Right atrium auricular region (tissue), 2 donors: ENCODE measurements around the gene VTN. TPM values are rescaled to one million over a fixed set of nuclear protein-coding genes. Genes with fewer than 3 reads are reported as not detected.

Experiments
- DNase-seq: peaks from one replicate; pipeline ENCODE4 v3.0.0-alpha.2; 2019; ENCODE audit warnings: low spot score
- H3K27ac ChIP-seq, 2 donors: fragments of 200-600 bp; sonication (generic); 1 replicate in 1 of 2; 2 replicates in 1 of 2; pipeline ENCODE4 v1.5.1; 2016 to 2019
- H3K27me3 ChIP-seq, 2 donors: fragments of 200-600 bp; sonication (generic); one replicate each; pipeline versions ENCODE4 v1.5.1 to v1.6.0; 2017 to 2019
- H3K36me3 ChIP-seq: fragments of 200-600 bp; sonication (generic); one replicate; pipeline ENCODE4 v1.5.1; 2016
- H3K4me1 ChIP-seq, 2 donors: fragments of 200-600 bp; sonication (generic); one replicate each; pipeline versions ENCODE4 v1.5.1 to v1.6.0; 2017 to 2019
- H3K4me3 ChIP-seq, 2 donors: fragments of 200-600 bp; sonication (generic); 1 replicate in 1 of 2; 2 replicates in 1 of 2; pipeline ENCODE4 v1.5.1; 2017 to 2019; ENCODE audit warnings: mild to moderate bottlenecking in 1 of 2, moderate library complexity in 1 of 2
- H3K9me3 ChIP-seq, 2 donors: fragments of 200-600 bp; sonication (generic); one replicate each; pipeline ENCODE4 v1.5.1; 2019
- CTCF ChIP-seq, 2 donors: fragments of 200-600 bp; sonication (generic); IDR thresholded peaks; one replicate each; pipeline ENCODE4 v1.5.1; 2019; ENCODE audit warnings: antibody characterized with exemption in 2 of 2
- total RNA-seq, 2 donors: library from RNA; depleted of rRNA; stranded (reverse); fragments of >200 nt; gene quantifications; one replicate each; pipeline ENCODE4 v1.1.0, GENCODE V29; 2016

Gene VTN
- total RNA-seq, 2 donors from 2014 or later = 5.4 to 86.7 TPM

GRCh38 chr17:28407974-28408306, 37.8 kb upstream of the VTN start:
- DNase-seq = no peak
- Histone ChIP-seq H3K4me3 (no peak overlapping the region), H3K9me3 (no peaks in the 10 kb centered on the region), H3K27me3 (no peaks in the 10 kb centered on the region), H3K36me3 (no peaks in the 10 kb centered on the region), H3K4me1 (peaks cover 0 to 22% of the 10 kb centered on the region in 2 donors), H3K27ac (no peak overlapping the region)
- TF ChIP-seq CTCF (IDR thresholded peaks at IDR 0.05) = no peak

- Histone ChIP-seq H3K4me1 (peaks cover 0 to 22% of the 10 kb centered on the region in 2 donors), H3K4me3 (no peak overlapping the region), H3K36me3 (no peaks in the 10 kb centered on the region), H3K27me3 (no peaks in the 10 kb centered on the region), H3K9me3 (no peaks in the 10 kb centered on the region), H3K27ac (no peak overlapping the region)
- no peak for TF ChIP-seq CTCF (IDR thresholded peaks at IDR 0.05)
- no peak for DNase-seq
Observed at GRCh38 chr17:28407130-28407973, 37.2 kb upstream of the VTN start.

- TF ChIP-seq CTCF (IDR thresholded peaks at IDR 0.05) = no peak
- no peaks in the 10 kb centered on the region for H3K27me3 ChIP-seq
- peak overlapping the region; percentile 19 to 58 for H3K27ac ChIP-seq
- no peaks in the 10 kb centered on the region for H3K36me3 ChIP-seq
- H3K4me1 ChIP-seq = peaks cover 0 to 22% of the 10 kb centered on the region in 2 donors
- DNase-seq = no peak
- no peaks in the 10 kb centered on the region for H3K9me3 ChIP-seq
- H3K4me3 ChIP-seq = peak overlapping the region; percentile 62 to 71
Observed at GRCh38 chr17:28406473-28406814, 36.3 kb upstream of the VTN start.

- no peak for DNase-seq
- Histone ChIP-seq H3K27ac (peak within 1 kb of the TSS; percentile 19 to 58), H3K9me3 (no peaks in the 10 kb centered on the region), H3K36me3 (peaks cover 2% of the 10 kb centered on the region), H3K4me3 (peak within 1 kb of the TSS; percentile 62 to 71), H3K4me1 (peaks cover 0 to 22% of the 10 kb centered on the region in 2 donors), H3K27me3 (no peaks in the 10 kb centered on the region)
- TF ChIP-seq CTCF (IDR thresholded peaks at IDR 0.05) = no peak
Observed at GRCh38 chr17:28405632-28406472, 35.7 kb upstream of the VTN start, which contains the start of gene SLC46A1. Gene SLC46A1, minus strand, starts transcription at chr17:28406212. Its CDS starts 98 bp downstream, at chr17:28406114.

GRCh38 chr17:28404812-28405570, 34.9 kb upstream of the VTN start:
- no peak for TF ChIP-seq CTCF (IDR thresholded peaks at IDR 0.05)

More at GRCh38 chr17:28404812-28405570, 34.9 kb upstream of the VTN start:
- Histone ChIP-seq H3K9me3 (no peaks in the 10 kb centered on the region), H3K4me3 (peak overlapping the region; percentile 62 to 71), H3K27ac (peak overlapping the region in 1 of 2 donors; percentile 58), H3K36me3 (peaks cover 10% of the 10 kb centered on the region), H3K4me1 (peaks cover 0 to 22% of the 10 kb centered on the region in 2 donors), H3K27me3 (no peaks in the 10 kb centered on the region)
- DNase-seq = no peak
